Forelimb muscle (tissue), 1 donor: Measurements from ENCODE around the gene PCDHGC4. TPM values are rescaled to one million over a fixed set of nuclear protein-coding genes. Genes with fewer than 3 reads are reported as not detected.
A peak's percentile ranks its signal among the peaks of the same experiment; 100 is the strongest.

Experiments
- DNase-seq: peaks from one replicate; pipeline ENCODE4 v3.0.0-alpha.2; 2013; ENCODE audit warnings: low read depth
- polyA plus RNA-seq: library from polyadenylated mRNA; unstranded; fragments of 120-200 nt; gene quantifications from one replicate; pipeline ENCODE4 v1.2.1, GENCODE V29; 2013; ENCODE audit not compliant: insufficient read length

Gene PCDHGC4
- polyA plus RNA-seq, 1 donor, result 1.8 TPM

- DNase-seq, result no peak
Measured at GRCh38 chr5:141512390-141512910, 27.6 kb downstream of the PCDHGC4 start.

- no peak for DNase-seq
Measured at GRCh38 chr5:141512911-141513626, 28.2 kb downstream of the PCDHGC4 start.

- DNase-seq, result peak; percentile 80
Measured at GRCh38 chr5:141513627-141514329, 28.9 kb downstream of the PCDHGC4 start.

DNA sequence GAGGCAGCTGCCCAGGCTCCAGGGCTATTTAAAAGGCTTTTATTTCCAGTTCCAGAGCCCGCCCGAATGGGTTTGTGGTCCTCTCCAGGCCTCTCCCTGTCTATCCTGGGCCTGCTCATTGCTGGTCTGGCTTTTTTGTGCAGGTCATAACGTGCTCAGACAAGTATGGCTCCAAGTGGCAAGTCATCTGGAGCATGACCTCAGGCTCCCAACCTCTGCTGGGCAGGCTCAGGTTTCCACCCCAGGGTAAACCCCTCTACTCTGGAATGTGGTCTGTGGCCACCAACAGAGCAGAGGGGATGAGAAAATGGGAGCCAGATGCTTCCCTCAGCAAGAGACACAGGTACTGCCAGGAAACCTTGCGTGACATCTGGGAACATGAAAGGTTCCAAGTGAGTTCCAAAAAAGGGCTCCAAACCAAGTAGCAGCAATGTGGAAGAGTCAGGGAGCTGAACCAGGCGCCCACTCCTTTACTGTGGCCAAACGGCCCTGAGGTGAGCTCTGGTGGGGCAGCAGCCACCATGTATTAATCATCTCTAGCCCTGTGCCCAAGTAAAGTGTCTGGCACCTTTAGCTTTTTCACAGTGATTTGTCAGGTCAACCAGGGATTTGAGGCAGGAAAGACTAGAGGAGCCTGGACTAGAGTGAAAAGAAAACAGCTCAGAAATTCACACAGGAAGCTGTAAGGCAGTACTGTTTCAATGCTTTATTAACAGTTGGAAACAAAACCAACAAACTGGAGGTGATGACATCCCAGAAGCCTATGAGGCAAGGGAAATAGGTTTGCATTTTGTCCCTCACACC is 29.7 kb downstream of the PCDHGC4 start:
- DNase-seq, result no peak

GRCh38 chr5:141515141-141515540 is 30.3 kb downstream of the PCDHGC4 start:
- DNase-seq, result no peak

DNA sequence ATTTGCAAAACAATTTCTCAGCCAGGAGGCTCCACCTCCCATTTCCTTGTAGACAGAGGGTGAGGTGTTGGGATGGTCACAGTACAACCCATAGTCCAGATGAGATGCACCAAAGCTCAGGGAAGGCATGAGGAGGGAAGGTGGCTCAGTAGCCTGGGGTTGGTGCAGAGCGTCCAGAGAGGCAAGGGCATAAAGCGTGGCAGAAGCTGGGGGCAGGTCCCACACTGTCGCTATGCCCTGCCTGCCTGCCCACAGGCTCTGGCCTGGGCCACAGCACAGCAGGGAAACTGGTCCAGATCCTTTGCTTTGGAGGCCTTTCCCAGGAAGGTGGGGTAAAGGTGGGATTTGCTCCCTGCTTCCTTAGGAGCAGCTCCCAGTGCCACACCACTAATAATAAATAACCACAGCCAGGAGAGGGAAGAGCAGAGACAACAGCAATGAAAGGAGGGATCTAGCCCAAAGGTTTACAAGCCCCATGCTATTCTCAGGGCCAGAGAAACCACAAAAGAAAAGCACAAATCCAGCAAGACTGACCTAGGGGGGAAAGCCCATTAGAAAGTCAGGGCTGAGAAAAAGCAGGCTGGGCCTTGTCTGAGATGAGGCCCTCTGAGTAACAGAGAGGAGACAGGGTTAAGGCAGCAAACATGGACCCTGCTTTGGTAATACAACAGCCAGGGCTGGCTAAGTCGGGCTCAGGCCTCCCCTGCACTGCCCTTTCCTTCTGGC is 31.3 kb downstream of the PCDHGC4 start:
- DNase-seq, result no peak

GRCh38 chr5:141516672-141517025 is 31.8 kb downstream of the PCDHGC4 start:
- DNase-seq, result no peak

DNA sequence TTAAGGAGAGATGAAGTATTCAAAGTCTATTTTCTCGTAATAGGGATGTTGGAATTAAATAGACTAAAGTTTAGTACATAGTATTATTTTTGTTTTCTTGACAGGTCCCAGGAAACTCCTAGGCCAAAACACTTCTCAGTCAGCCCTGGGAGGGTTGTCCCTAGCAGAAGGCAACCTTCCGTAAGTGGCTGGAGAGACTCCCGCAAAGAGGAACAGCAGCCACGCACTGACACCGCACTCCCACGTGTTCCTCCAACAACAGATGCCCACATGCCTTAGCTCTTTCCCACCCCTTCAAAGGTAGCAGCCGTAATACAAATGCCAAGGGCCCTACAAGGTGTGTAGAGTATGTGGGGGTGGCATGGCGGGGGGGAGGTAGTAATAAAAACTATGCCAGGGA is 32.5 kb downstream of the PCDHGC4 start:
- DNase-seq, result no peak

GRCh38 chr5:141517880-141518617 is 33.2 kb downstream of the PCDHGC4 start:
- DNase-seq, result no peak

DNA sequence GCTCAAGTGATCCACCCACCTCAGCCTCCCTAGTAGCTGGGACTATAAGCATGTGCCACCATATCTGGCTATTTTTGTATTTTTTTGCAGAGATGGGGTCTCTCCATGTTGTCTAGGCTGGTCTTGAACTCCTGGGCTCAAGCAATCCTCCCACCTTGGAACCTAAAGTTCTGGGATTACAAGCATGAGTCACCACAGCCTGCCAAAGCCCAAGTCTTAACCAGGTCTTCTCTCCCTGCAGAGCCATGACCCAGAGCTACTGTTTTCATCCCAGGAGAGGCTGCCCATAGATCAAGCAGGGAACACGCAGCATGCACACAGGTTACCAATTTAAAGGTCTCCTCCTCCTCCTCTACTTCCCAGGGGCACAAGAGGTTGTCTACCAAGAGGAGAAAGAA is 33.8 kb downstream of the PCDHGC4 start:
- no peak for DNase-seq

DNA sequence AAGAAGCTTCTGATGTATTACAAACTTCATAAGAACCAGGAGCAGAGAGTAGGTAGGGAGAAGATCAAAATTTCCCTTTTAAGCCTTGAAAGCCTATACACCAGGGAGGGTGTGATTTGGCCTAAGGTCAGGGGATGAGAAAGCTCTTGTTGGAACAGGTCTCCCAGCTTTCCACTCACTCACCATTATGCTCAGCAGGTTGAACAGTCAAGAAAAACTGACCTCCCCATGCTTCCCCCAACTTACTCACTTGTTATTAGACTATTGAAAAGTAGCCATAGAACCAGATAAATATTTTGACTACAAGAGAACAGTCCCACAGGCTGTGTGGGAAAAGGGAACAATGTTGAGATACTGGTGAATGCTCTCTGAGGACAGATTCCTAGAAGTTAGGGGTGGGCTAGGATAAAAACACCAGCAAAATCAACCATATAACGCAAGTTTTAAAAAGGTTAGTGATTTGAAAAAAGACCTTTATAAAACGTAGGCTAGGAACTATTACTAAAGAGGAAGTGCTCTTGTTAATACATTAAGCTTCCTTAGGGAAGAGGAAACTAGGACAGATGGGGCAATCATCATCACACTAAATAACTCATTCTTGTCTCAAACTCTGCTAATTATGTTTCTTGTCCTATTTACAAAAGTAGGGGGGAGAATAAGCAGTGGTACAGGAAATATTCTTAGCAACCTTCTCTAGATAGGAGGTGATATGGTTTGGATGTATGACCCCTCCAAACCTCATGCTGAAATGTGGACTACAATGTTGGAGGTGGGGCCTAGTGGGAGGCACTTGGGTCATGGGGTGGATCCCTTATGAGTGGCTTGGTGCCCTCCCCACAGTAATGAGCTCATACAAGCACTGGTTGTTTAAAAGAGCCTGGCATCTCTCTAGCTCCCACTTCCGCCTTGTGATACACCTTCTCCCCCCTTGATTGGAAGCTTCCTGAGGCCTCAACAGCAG is 35.1 kb downstream of the PCDHGC4 start:
- DNase-seq, result no peak

DNA sequence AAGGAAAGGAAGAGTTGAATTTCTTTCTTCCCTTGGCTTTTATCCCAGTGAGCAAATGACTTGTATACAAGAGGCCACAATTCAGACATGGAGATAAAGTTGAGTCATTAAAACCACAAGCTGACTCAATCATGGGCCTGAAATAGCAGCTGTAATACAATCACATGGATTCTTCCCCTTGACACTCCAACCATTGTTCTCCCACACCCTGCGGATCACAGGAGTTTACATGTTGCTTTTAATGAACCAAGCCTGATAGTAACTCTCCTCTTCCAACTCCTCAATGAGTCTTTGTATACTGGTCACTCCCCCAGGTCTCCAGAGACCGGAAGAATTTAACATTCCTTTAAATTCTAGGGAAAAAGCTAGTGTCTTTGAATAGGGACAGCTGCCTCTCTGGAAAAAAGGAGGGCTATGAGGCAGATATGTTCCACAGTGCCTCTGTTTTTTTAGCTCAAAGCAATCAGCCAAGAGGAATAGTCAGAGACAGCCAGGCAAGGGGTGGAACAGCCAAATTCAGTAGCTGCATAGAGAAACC is 36.5 kb downstream of the PCDHGC4 start:
- DNase-seq, result no peak

- DNase-seq, result no peak
Measured at GRCh38 chr5:141522301-141522700, 37.5 kb downstream of the PCDHGC4 start.

DNA sequence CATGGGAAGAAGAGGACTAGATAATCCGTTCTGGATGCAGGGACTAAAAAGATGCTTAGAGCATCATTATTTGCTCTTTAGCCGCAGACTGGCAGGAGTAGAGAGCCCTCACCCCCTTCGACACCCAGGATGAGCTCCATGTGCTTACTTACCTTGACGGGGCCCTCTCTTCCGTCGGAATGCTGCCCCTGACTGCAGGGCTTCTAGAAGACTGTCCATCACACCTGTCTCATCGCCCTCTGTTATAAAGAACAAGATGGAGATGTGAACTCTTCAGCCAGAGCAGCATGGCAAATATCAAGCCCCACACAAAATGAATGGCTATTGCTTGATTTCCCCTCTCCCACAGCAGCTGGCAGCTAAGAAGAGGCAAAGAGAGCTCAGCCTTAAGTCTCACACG is 39.2 kb downstream of the PCDHGC4 start:
- no peak for DNase-seq

DNA sequence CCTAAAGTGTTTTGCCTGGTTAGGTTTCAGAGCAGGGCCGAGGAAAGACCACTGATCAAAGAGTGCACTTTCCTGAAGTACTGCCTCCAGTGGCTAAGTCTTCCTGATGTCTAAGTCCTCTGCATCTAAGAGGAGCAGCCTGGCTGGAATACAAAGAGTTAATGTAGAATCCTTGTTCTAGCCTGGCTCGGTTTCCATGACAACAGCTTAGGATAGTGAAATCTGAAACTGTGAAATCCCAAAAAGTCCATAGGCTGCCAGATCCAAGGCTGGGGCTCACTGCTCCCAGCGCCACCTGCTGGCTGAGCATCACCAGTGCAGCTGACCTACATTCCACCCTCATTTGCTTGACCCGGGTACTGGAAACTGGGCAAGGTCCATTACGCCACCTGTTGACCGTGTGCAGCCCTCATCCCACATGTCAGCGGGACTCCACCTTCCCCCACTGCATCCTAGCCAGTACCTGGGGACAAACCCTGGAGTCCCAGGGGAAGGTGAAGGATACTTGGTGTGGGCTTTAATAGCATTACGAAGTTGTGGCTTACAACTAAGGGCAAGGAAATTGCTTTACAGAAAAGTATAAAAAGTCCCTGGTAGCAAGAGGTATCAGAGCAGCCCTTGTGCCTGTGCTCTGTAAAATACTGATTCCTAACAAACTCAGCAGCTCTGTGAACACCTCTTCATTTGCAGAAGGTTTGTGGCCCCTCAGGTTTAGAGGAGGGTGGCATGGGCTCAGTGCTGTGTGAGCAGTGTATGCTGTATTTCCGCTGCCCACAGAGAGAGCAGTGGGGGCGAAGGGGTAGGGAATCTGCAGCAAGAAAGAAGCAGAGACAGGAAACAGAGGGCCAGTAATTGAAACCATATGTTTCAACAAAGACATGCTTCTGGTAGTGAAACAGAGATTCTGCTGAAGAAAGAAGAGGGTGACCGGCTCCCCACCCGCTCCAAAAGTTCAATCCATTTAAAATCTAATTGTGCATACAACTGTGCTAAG is 40.1 kb downstream of the PCDHGC4 start:
- DNase-seq, result peak; percentile 97

DNA sequence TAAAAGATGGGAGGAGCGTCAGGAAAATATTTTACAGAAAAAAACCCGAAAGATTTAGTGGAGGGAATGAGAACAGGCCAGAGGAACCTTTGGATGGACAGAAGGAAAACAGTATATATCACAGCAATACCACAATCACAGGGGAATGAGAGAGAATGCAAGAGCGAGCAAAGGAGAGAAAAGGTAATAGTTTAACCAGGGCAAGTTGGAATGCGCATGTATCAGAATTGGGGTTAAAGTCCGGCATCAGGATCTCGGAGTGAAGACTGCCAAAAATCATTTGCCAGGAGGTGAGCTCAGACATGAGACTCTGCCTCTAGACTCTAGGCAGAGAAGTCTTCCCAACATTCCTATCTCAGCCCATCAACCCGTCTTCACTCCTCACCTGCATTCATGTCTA is 40.8 kb downstream of the PCDHGC4 start:
- no peak for DNase-seq

GRCh38 chr5:141527426-141527825 is 42.6 kb downstream of the PCDHGC4 start:
- DNase-seq, result no peak

- peak; percentile 77 for DNase-seq
Measured at GRCh38 chr5:141528291-141528984, 43.6 kb downstream of the PCDHGC4 start.
